HG03103 (cell line): ENCODE measurements around the gene FAM184A.

ENCODE experiments used
- ATAC-seq: cut with Tn5 transposase; IDR thresholded peaks from one replicate; pipeline ENCODE4 v1.9.1; 2021; ENCODE audit warnings: low read depth; ENCODE audit not compliant: unreplicated experiment

Gene FAM184A

GRCh38 chr6:118923035-118923434 lies 155.4 kb downstream of the FAM184A start:
- no peak for ATAC-seq

- ATAC-seq = no peak
These were observed 157.4 kb downstream of the FAM184A start for GRCh38 chr6:118921084-118921483.

- ATAC-seq = no peak
These were observed 160.1 kb downstream of the FAM184A start for GRCh38 chr6:118918329-118918725.

GRCh38 chr6:118917546-118918328 lies 160.7 kb downstream of the FAM184A start:
- no peak for ATAC-seq

- no peak for ATAC-seq
These were observed 163.9 kb downstream of the FAM184A start for GRCh38 chr6:118914598-118914997.

- no peak for ATAC-seq
These were observed 165.3 kb downstream of the FAM184A start for GRCh38 chr6:118913161-118913560.

GRCh38 chr6:118912646-118913045 lies 165.8 kb downstream of the FAM184A start:
- no peak for ATAC-seq
